Raji (cell line): Measurements from ENCODE around the gene AGXT2.

Source experiments
- POLR2A ChIP-seq: IDR thresholded peaks from 2 replicates; pipeline ENCODE4 v1.6.1; 2011; ENCODE audit warnings: low read depth, low read length, control low read depth; ENCODE audit not compliant: insufficient read depth

Gene AGXT2, protein sequence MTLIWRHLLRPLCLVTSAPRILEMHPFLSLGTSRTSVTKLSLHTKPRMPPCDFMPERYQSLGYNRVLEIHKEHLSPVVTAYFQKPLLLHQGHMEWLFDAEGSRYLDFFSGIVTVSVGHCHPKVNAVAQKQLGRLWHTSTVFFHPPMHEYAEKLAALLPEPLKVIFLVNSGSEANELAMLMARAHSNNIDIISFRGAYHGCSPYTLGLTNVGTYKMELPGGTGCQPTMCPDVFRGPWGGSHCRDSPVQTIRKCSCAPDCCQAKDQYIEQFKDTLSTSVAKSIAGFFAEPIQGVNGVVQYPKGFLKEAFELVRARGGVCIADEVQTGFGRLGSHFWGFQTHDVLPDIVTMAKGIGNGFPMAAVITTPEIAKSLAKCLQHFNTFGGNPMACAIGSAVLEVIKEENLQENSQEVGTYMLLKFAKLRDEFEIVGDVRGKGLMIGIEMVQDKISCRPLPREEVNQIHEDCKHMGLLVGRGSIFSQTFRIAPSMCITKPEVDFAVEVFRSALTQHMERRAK

DNA sequence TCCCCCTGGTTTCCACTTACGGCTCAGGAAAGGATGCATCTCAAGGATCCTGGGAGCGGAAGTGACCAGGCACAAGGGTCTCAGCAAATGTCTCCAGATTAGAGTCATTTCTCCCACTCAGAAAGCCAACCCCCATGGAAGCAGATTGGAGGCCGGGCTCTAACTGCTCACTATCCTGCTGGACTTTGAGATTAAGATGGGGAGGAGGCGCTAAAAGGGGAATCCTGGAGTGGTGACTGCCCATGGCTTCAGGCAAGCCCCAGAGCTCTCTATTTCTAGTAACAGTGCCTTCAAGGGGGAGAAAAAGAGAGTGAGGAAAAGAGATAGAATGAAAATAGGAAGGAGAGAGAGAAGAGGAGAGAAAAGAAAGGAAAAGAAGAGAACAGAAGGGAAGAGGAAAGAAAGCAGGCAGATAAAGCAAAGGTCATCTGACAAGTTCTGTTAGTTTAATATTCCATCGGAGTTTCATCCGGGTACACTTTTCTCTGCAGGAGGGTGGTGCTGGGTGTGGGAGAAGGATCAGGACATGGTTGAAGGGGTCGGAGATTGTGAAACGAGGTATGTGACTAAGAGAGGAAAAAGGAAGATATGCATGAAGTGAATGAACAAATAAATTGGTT lies at the start of gene AGXT2:
Gene AGXT2, minus strand, starts transcription at position 165 of the 620 bp plus-strand sequence. Its CDS starts 57 bp downstream, at position 108.
- TF ChIP-seq POLR2A: no peak

GRCh38 chr5:35096932-35097331 lies 49.2 kb upstream of the AGXT2 start:
- no peak for TF ChIP-seq POLR2A

DNA sequence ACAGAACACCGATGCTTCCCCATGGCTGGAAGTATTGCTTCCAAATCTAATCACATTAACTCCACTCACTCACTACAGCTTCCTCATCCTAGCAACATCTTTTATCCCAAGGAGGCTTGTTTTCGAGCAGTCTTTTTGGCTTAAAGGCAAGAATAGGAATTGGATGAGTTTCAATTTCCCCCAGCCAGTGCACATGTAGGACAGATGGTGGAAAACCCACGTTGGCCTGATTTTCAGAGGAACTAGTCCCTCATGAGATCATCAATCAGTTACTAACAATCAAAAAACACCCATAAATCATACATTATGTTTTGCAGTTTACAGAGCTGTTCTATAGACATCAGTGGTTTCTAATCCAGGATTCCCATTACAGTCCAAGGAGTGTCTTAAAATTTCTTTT lies 48.5 kb upstream of the AGXT2 start:
- TF ChIP-seq POLR2A: no peak

DNA sequence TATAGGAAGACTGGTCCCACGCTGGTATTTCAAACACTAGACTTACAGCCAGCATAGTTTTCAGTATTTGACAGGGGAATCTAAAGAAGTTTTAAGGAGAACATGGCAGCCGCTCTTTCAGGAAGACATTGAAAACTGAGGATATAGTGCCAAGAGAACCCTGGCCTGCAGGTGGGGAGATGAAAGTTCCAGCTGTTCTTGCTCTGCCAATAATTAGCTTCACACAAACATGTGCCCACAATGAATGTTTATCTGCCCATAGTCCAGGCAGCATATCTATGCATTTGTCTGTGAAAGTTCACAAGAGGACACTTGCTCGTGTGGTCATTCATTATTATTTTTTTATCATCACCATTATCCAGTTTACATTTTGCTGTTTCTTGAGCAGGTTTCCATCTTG lies 47.6 kb upstream of the AGXT2 start:
- TF ChIP-seq POLR2A: no peak

GRCh38 chr5:35094948-35095347 lies 47.2 kb upstream of the AGXT2 start:
- no peak for TF ChIP-seq POLR2A

GRCh38 chr5:35092703-35093102 lies 45.0 kb upstream of the AGXT2 start:
- TF ChIP-seq POLR2A: no peak

DNA sequence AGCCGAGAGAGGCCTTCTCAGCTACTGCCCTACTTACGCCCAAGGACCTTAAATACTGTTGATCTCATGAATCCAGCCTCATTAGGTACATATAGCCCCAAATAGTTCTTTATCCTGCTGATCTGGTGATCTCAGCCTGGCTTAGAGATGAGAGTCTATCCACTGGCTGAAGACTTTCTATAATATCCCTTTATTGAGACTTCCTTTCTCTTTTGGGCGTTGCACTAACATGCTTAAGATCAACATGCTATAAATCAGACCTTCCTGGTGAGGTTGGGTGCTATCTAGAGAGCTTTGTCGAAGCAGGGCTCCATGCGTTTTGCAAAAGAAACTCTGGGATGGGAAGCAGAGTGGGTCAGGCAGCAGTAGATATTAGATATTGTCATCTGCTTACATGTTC lies 44.0 kb upstream of the AGXT2 start:
- no peak for TF ChIP-seq POLR2A

- no peak for TF ChIP-seq POLR2A
Observed at GRCh38 chr5:35089334-35090314, 41.9 kb upstream of the AGXT2 start.

- TF ChIP-seq POLR2A: no peak
Observed at GRCh38 chr5:35087991-35088390, 40.2 kb upstream of the AGXT2 start.

GRCh38 chr5:35083150-35083549 lies 35.4 kb upstream of the AGXT2 start:
- no peak for TF ChIP-seq POLR2A

GRCh38 chr5:35082530-35082929 lies 34.8 kb upstream of the AGXT2 start:
- TF ChIP-seq POLR2A: no peak

DNA sequence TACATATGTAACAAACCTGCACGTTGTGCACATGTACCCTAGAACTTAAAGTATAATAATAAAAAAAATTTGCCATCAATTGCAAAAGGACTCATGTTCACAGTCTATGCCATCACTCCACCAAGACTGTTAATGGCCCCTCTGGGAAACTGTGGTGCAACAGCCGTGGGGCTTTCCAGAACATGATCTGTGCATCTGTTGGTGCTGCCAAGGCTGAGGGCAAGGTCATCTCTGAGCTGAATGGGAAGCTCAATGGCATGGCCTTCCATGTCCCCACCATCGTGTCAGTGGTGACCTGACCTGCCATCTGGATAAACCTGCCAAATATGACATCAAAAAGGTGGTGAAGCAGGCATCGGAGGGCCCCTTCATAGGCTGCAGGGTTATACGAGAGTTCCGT lies 33.4 kb upstream of the AGXT2 start:
- no peak for TF ChIP-seq POLR2A

DNA sequence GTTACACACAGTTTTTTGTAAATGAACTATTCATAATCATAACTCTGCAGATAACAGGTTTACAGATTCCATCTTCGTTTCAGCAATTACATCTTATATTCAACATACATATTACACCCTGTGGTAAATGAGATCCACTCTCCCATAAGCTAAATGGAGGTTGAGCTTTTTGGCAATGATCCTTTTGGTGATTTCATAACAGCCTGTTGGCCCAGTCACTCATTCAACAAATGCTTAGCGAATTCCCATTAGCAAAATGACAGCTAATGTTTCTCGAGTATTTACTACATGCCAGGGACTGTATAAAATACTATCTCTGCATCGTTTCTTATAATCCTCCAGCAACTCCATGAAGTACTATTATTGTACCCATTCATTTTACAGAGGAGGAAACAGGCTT lies 25.4 kb upstream of the AGXT2 start:
- no peak for TF ChIP-seq POLR2A

DNA sequence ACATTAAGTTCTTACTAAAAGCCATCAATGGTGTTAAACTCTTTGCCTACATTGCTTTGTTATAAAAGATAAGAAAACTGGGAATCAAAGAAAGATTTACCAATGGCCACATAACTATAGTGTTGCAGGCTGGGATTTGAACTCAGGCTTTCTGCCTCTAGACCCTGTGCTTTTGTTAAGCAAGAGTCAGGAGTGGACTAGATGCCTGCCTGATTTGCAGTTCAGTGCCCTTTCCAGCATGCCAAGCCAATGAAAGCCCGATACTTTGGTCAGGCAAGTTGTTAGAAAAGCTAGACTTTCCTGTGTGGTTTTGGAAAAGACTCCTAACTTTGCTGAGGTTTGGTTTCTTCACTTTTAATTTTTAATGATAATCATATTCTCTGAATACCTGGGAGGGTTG lies 21.4 kb upstream of the AGXT2 start:
- no peak for TF ChIP-seq POLR2A

GRCh38 chr5:35067985-35068384 lies 20.2 kb upstream of the AGXT2 start:
- TF ChIP-seq POLR2A: no peak

- no peak for TF ChIP-seq POLR2A
Observed at GRCh38 chr5:35066260-35066795, 18.6 kb upstream of the AGXT2 start.

DNA sequence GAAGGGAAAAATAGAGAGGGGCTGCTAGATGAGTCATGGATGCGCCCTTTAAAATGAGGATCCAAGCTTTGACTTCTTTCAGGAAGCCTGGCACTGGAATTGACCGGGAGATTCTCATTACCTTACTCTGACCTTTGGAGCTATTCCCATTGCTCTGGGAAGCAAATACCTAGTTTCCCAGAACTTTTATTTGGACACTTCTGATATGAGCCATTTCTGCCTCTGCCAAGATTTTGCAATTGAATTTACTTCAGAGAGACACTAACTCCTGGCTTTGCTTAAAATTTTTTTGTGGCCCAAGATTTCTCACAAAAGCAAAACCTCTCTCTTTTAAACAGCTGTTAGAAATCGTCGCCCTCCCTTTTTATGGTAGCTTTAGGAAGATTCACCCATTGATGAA lies 15.7 kb upstream of the AGXT2 start:
- TF ChIP-seq POLR2A: no peak
